Stimulated activated CD8-positive, alpha-beta memory T cell treated with anti-CD3 and anti-CD28 coated beads, Interleukin-2, amount 100 ng/mL, for 1 hour (primary cell): ENCODE data around the gene PTPRN2.

Experiments
- DNase-seq, 2 donors: peaks; one replicate each; pipeline ENCODE4 v3.0.0-alpha.2; 2020; ENCODE audit warnings: low read depth in 2 of 2

PTPRN2 gene

GRCh38 chr7:158073845-158074840, 513.5 kb downstream of the PTPRN2 start:
- DNase-seq, result no peak

GRCh38 chr7:158072991-158073730, 514.5 kb downstream of the PTPRN2 start:
- no peak for DNase-seq

- DNase-seq, result no peak
Measured at GRCh38 chr7:158070222-158070920, 517.3 kb downstream of the PTPRN2 start.

- DNase-seq, result no peak
Measured at GRCh38 chr7:158068853-158069252, 518.8 kb downstream of the PTPRN2 start.

GRCh38 chr7:158067931-158068482, 519.6 kb downstream of the PTPRN2 start:
- no peak for DNase-seq

GRCh38 chr7:158067219-158067930, 520.2 kb downstream of the PTPRN2 start:
- DNase-seq, result no peak

GRCh38 chr7:158066085-158066484, 521.5 kb downstream of the PTPRN2 start:
- DNase-seq, result no peak

GRCh38 chr7:158065340-158065739, 522.3 kb downstream of the PTPRN2 start:
- DNase-seq, result no peak

- no peak for DNase-seq
Measured at GRCh38 chr7:158064631-158065030, 523.0 kb downstream of the PTPRN2 start.

GRCh38 chr7:158063850-158064610, 523.6 kb downstream of the PTPRN2 start:
- DNase-seq, result no peak

- DNase-seq, result no peak
Measured at GRCh38 chr7:158062661-158063060, 525.0 kb downstream of the PTPRN2 start.

- DNase-seq, result no peak
Measured at GRCh38 chr7:158061884-158062656, 525.6 kb downstream of the PTPRN2 start.

- no peak for DNase-seq
Measured at GRCh38 chr7:158061026-158061630, 526.5 kb downstream of the PTPRN2 start.

GRCh38 chr7:158060216-158060615, 527.4 kb downstream of the PTPRN2 start:
- DNase-seq, result no peak

GRCh38 chr7:158057446-158057845, 530.2 kb downstream of the PTPRN2 start:
- no peak for DNase-seq

- DNase-seq, result no peak
Measured at GRCh38 chr7:158056761-158057160, 530.9 kb downstream of the PTPRN2 start.

GRCh38 chr7:158055726-158056510, 531.7 kb downstream of the PTPRN2 start:
- no peak for DNase-seq

GRCh38 chr7:158054611-158055010, 533.0 kb downstream of the PTPRN2 start:
- DNase-seq, result no peak
